Upper lobe of right lung (tissue), 1 donor: ENCODE data around the gene PTX3. TPM values are rescaled to one million over a fixed set of nuclear protein-coding genes. Genes with fewer than 3 reads are reported as not detected.

Source experiments
- ATAC-seq: fragments of 200-7000 bp; cut with Tn5 transposase; one replicate; pipeline ENCODE4 v1.9.1; 2020; ENCODE audit warnings: mild to moderate bottlenecking, moderate library complexity
- DNase-seq: peaks from one replicate; pipeline ENCODE4 v3.0.0-alpha.2; 2020
- H3K27ac ChIP-seq: fragments of 200-600 bp; one replicate; pipeline ENCODE4 v1.8.0; 2022
- H3K27me3 ChIP-seq: fragments of 200-600 bp; one replicate; pipeline ENCODE4 v1.8.0; 2022; ENCODE audit warnings: mild to moderate bottlenecking
- H3K36me3 ChIP-seq: fragments of 200-600 bp; one replicate; pipeline ENCODE4 v1.8.0; 2022
- H3K4me1 ChIP-seq: fragments of 200-600 bp; one replicate; pipeline ENCODE4 v1.8.0; 2022
- H3K4me3 ChIP-seq: fragments of 200-600 bp; one replicate; pipeline ENCODE4 v1.8.0; 2022; ENCODE audit warnings: mild to moderate bottlenecking
- H3K9me3 ChIP-seq: fragments of 200-600 bp; one replicate; pipeline ENCODE4 v1.8.0; 2022
- intact Hi-C: fragments of 100-400 bp; cut with DNase I; formaldehyde crosslinking; loops from one replicate; pipeline ENCODE4 v1.11.0; 2022
- total RNA-seq: library from RNA; stranded (reverse); fragmentation: NEBNext Ultra II Directional; extraction: Animal tissue kit (Norgen Biotek cat#: 25700); gene quantifications from one replicate; pipeline ENCODE4 v1.2.1, GENCODE V29; 2021
- TF ChIP-seq, protein P1 (sequence below): fragments of 200-600 bp; IDR thresholded peaks from one replicate; pipeline ENCODE4 v1.8.0; 2022; ENCODE audit warnings: antibody characterized with exemption
- donor health status: DM: no; HTN: yes; CAD: no; lungs with severe emphysema.

Gene PTX3
- total RNA-seq, 1 donor from 2014 or later, result 7.2 TPM

DNA sequence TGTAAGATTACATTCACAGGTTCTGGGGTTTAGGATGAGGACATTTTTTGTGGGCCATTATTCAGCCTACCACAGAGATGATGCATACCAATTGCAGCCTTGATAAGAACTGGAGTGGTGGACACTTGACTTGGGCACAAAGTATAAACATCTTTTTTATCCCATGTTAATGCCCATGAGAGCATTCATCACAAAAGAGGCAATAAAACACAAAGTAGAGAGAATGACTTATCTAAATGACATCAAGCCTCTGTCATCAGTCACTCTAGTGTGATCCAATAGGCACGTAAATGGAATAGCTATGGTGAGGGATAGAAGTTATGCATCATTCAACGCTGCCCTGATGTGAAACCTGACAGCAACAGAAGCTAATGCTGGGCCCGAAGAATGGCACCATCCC lies 40.8 kb downstream of the PTX3 start:
- H3K4me1 ChIP-seq, result no peaks in the 10 kb centered on the region
- ATAC-seq (no peak), DNase-seq (no peak)
- TF ChIP-seq, protein P1, sequence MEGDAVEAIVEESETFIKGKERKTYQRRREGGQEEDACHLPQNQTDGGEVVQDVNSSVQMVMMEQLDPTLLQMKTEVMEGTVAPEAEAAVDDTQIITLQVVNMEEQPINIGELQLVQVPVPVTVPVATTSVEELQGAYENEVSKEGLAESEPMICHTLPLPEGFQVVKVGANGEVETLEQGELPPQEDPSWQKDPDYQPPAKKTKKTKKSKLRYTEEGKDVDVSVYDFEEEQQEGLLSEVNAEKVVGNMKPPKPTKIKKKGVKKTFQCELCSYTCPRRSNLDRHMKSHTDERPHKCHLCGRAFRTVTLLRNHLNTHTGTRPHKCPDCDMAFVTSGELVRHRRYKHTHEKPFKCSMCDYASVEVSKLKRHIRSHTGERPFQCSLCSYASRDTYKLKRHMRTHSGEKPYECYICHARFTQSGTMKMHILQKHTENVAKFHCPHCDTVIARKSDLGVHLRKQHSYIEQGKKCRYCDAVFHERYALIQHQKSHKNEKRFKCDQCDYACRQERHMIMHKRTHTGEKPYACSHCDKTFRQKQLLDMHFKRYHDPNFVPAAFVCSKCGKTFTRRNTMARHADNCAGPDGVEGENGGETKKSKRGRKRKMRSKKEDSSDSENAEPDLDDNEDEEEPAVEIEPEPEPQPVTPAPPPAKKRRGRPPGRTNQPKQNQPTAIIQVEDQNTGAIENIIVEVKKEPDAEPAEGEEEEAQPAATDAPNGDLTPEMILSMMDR, result no peak
- H3K27ac ChIP-seq, result no peak overlapping the region
- no peaks in the 10 kb centered on the region for H3K27me3 ChIP-seq
- intact Hi-C loops, result no loop called here
- no peaks in the 10 kb centered on the region for H3K36me3 ChIP-seq
- no peaks in the 10 kb centered on the region for H3K9me3 ChIP-seq
- no peak overlapping the region for H3K4me3 ChIP-seq

DNA sequence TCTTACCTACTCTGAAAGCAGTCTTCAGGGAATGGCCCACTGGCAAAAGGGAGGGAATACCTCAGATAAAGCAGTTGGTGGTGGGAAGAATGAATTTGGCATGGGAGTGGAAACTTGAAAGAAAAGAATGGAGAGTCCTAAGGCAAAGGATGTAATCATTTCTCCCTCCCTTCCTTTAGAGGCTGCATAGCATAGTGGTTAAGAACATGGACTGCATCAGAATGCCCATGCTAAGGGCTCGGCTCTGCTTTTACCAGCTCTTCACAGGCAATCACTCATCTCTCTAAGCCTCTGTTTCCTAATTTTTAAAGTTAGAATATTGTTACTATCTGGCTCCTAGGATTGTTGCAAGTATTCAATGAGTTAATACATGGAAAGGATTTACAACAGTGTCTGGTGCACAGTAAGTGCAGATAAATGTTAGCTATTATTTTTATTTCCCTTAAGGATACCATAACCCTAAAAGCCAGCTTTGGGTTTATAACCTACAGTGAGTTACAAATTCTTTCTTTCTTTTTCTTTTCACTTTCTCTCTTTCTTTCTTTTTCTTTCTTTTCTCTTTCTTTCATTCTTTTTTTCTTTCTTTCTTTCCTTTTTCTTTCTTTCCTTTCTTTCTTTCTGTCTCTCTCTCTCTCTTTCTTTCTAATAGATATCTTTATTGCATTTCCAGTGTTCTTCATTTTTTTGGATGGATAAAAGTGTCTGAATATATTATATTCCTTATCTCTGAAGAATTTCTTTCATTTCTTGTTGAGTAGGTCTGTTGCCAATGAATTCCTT lies 43.0 kb downstream of the PTX3 start:
- no peaks in the 10 kb centered on the region for H3K9me3 ChIP-seq
- DNase-seq (no peak), ATAC-seq (no peak)
- TF ChIP-seq, protein P1, result no peak
- no peaks in the 10 kb centered on the region for H3K4me1 ChIP-seq
- H3K27me3 ChIP-seq, result no peaks in the 10 kb centered on the region
- intact Hi-C loops, result no loop called here
- H3K27ac ChIP-seq, result no peak overlapping the region
- no peak overlapping the region for H3K4me3 ChIP-seq
- H3K36me3 ChIP-seq, result no peaks in the 10 kb centered on the region

DNA sequence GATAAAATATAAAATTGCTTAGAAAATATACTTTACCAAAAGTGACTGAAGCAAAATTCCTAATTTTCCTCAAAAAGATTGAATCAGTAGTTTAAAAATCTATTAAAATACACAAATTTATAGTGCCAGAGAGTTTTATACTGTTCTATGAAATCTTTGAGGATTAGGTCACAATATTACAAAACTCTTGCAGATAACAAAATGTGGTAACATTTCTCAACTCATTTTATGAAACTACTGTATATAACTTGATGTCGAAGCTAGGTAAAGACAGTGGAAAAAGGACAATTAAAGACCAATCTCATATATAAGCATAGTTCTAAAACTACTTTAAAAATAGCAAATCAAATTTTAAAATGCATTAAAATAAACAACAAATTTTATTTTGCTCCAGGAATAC lies 50.7 kb downstream of the PTX3 start:
- no peaks in the 10 kb centered on the region for H3K27me3 ChIP-seq
- H3K4me1 ChIP-seq, result peaks cover 3% of the 10 kb centered on the region
- intact Hi-C loops, result no loop called here
- TF ChIP-seq, protein P1, result no peak
- DNase-seq, result no peak
- H3K4me3 ChIP-seq, result no peak overlapping the region
- no peak for ATAC-seq
- H3K36me3 ChIP-seq, result no peaks in the 10 kb centered on the region
- no peaks in the 10 kb centered on the region for H3K9me3 ChIP-seq
- no peak overlapping the region for H3K27ac ChIP-seq

DNA sequence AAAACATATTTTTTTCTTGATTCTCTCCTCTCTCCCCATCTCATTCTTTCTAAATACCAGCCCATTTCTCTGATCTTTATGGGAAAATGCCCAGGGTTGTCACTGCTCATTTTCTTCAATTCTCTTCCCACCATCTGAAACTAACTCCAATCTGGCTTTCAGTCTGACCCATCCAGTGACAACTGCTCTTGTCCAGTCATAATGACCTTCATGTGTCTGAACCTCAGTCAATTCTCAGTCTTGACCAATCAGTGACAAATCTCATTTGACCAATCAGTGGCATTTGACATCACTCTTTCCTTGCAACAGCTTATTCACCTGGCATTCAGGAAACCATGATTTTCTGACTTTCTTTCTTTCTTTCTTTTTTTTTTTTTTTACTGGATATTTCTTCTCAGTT lies 51.5 kb downstream of the PTX3 start:
- no peaks in the 10 kb centered on the region for H3K36me3 ChIP-seq
- TF ChIP-seq, protein P1, result no peak
- H3K4me3 ChIP-seq, result no peak overlapping the region
- DNase-seq (no peak), ATAC-seq (no peak)
- no peak overlapping the region for H3K27ac ChIP-seq
- peaks cover 3% of the 10 kb centered on the region for H3K4me1 ChIP-seq
- intact Hi-C loops, result no loop called here
- no peaks in the 10 kb centered on the region for H3K27me3 ChIP-seq
- no peaks in the 10 kb centered on the region for H3K9me3 ChIP-seq

DNA sequence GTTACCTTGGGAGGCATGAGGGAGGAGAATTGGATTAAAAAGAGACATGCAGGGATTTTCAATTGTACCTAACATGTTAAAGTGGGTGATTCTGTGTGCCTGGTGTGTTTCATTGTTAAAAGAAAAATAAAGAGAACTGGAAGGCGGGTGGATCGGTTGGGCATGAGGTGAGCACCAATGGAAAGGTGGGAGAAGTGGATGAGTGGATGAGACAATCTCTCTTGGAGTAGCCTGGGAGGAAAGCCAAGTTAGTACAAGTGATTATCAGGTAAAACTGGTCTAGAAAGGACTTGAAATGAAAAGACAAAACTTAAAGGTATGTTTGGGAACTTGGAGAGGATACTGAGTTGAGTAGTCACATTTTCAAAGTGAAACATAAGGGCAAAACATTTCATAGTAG lies 54.5 kb downstream of the PTX3 start:
- no peaks in the 10 kb centered on the region for H3K27me3 ChIP-seq

More for the DNA sequence above, 54.5 kb downstream of the PTX3 start:
- H3K4me3 ChIP-seq, result no peak overlapping the region
- no peak for DNase-seq
- H3K9me3 ChIP-seq, result no peaks in the 10 kb centered on the region
- H3K4me1 ChIP-seq, result peaks cover 3% of the 10 kb centered on the region
- no peak overlapping the region for H3K27ac ChIP-seq
- TF ChIP-seq, protein P1, result no peak
- intact Hi-C loops, result no loop called here
- peak; percentile 79 for ATAC-seq
- no peaks in the 10 kb centered on the region for H3K36me3 ChIP-seq

Other genes with a start within 250 kb of the PTX3 start
- 139 TPM for gene VEPH1, start 66.6 kb downstream of the PTX3 start, total RNA-seq